NCI-H2196 treated with DMSO at 0.1 percent for 48 hours (cell line): ENCODE measurements around the gene UCHL3.

Source experiments
- DNase-seq: peaks from one replicate; lab custom pipeline; 2025; ENCODE audit not compliant: unreplicated experiment; lab: John Stamatoyannopoulos, UW

Gene UCHL3

DNA sequence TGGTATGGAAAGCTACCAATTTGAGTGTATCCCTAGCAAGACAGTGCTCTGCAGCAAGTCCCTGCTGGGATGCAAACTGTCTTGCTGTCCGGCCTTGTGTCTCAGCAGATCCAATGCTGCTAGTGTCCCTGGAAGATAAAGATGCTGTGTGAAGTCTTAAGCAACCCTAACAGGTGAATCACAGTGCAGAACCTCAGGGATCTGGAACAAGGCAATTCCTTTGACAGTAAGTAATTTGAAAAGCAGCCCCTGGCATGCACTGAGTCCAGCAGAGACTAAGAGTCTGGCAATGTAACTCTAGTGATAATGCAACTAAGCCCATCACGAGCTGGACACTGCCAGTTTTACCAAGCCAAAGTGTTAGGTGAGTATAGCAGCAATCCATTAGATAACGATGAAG lies 1.7 kb upstream of the UCHL3 start:
- DNase-seq = no peak

DNA sequence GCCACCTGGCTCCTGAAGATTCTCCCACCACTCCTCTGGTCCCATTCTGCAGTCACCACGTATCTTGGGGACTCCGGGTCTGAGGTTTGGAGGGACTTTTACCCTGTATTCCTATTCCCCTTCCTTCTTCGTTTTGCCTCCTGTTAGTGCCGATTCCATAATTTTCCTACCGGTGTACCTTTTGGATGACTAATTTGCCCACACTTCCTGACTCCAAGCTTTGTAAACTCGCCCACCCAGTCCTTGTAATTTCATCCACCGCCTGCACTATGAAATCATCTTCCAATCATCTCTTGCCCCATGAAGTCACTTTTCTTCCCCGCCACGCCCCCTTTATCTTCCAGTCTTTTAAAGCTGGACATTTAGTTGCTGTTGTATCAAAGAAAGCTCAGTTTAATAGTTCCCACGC lies 572 bp downstream of the UCHL3 start:
- no peak for DNase-seq

DNA sequence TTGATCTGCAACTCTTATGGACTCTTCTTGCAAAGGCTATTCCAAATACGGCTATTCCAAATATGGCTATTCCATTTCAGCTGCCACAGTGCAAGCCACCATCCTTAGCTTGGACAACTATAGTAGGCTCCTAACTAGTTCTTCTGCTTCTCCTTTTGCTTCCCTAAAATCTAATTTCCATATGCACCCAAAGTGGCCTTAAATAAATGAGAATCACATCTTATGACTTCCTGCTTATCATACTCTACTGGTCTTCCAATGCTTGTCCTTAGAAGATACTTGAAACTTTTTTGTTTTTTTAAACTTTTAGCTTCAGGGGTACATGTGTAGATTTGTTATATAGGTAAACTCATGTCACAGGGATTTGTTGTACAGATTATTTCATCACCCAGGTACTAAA lies 4.9 kb downstream of the UCHL3 start:
- DNase-seq = no peak

DNA sequence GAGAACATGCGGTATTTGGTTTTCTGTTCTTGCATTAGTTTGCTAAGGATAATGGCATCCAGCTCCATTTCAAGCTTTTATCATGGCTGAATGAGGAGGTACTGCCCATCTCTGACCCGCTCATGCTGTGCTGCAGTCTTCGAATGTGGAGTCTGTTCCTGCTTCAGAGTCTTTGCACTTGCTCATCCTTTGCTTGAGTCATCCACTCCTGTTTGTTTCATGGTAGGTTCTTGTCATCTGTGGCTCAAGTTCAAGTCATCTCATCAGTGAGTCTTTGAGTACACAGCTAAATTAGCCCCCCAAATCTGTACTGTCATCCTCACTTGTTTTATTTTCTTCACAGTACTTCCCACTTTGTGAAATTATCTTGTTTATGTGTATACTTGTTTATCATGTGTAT lies 5.4 kb downstream of the UCHL3 start:
- no peak for DNase-seq

DNA sequence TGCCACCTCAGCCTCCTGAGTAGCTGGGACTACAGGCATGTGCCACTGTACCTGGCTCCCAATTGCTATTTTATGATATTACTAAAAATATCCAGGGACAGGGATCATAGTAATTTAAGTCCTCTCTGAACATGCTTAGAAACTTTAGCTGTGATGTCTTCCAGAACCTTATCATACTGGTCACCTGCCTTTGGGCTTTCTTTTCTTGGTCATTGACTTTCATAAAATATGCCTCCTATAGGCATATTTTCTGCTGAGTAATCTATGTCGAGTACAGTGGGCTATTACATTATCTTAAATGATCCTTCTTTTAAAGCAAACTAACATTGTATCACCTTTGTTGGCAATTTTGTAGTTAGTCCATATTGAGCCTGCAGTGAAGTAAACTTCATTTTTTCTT lies 6.2 kb downstream of the UCHL3 start:
- DNase-seq = no peak

DNA sequence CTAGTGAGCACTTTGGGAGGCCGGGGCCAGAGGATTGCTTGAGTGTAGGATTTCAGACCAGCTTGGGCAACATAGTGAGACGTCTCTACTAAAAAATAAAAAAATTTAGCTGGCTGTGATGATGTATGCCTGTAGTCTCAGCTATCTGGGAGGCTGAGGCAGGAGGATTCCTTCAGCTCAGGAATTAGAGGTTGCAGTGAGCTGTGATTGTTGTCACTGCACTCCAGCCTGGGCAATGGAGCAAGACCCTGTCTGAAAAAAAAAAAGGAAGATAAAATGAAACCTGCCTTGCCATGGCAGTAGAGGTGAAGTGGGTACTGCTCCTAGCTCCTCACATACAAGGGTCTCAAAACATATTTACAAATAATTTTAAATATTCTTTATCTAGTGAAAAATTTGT lies 7.4 kb downstream of the UCHL3 start:
- DNase-seq = no peak

DNA sequence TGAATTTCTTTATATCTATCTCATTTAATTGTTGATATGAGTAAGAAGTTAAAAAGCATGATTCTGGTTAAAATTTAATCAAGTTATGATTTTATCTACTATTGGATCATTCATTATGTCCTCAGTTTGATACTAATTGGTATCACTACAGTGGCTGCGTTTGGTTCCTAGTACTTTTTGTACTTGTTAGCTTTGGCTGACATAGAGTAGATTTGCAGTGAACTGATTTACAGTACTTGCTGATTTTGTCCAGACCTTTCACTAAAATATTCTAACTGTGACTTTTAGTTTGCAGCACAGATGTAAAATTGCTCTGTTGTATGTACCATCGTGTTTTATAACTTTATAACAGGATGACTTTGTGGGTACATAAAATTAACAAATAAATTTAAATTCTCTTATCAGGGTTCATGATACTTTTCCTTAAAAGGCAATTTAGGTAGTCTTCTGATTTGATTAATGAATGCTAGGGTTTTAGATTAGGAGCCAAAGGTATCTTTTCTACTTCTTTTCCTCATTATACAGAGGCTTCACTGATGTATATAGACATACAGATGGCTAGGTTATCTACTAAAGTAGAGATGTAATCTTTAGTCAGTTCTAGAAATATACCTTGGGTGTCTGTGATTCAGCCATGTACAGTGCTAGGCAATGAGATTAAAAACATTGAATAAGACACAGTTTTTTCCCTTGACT lies 8.7 kb downstream of the UCHL3 start:
- no peak for DNase-seq

DNA sequence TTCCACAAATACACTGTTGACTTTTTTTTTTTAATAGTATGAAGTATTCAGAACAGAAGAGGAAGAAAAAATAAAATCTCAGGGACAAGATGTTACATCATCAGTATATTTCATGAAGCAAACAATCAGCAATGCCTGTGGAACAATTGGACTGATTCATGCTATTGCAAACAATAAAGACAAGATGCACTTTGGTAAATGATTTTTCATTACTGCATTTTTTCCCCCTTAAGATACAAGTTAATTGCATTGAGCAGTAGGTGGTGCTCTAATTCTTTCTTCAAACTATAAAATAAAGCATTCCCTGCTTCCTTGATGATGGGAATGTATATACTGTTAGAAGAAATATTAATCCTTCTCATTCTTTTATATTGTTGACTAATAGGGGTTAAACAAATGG lies 17.1 kb downstream of the UCHL3 start:
- DNase-seq = no peak

DNA sequence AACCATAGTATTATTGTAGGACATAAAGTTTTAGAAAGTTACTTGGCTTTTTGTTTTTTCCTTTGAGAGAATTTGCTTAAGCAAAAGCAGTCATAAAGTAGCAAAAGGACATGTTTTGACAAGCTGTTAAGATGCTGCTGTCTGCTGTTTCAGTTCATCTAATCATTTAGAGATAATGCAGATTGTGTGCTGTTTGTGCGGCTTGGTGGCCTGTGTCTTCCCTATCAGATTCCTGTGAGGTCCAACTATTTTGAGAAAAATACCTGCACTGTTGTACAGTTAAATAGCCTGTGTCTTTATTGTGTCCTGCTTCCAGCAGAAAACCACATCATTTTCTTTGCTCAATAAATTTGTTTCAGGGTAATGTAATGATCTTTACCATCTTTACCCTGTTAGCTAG lies 20.0 kb downstream of the UCHL3 start:
- DNase-seq = no peak

DNA sequence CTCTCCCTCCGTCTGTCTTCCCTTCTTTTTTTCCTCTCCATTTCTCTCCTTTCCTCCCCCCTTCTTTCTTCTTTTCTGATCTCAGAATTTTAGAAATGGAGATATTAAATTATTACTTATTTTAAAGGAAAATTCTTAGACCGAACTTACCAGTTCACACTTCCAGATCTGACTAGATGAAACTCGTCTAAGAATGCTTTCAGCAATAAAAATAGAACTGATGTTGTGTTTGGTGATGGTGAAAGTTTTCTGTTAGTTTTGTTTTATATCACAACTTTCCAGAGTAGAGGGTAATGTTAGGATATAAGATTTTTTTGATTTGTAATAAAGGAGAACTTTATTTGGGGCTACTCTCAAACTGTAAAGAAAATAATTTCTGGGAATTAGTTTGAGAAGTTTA lies 29.9 kb downstream of the UCHL3 start:
- DNase-seq = no peak

DNA sequence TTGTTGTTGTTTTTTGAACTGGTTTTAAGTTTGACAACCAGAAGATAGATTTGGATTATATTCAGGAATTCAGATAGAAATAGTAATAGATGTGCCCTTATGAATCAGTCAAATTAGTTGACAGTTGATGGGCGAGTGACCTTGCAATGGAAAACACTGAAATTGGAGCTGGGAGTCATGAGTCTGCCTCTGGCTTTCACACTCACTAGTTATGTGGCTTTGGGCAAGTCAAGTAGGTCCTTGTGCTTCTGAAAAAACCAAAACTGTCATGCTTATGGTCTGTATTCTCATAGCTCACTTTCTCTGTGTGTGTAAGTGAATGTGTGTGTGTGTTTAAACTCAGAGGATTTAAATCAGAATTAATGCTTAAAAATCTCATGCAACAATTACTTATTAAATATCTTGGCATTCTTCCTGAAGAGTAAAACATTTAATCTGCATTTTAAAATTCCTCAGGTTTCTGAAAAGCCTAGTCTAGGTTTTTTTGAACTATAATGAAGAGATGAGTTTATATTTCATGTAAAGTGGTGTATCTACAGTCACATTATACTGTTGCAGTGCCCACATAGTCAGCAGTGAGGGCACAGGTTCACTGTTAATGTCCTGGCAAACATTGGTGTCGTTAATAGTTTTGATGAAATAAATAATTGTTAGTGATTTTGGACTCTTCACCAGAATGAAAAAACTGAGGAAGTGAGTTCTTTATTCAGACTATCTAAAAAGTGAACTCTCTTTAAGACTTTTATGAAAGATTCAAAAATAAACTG lies 32.5 kb downstream of the UCHL3 start:
- DNase-seq = no peak

DNA sequence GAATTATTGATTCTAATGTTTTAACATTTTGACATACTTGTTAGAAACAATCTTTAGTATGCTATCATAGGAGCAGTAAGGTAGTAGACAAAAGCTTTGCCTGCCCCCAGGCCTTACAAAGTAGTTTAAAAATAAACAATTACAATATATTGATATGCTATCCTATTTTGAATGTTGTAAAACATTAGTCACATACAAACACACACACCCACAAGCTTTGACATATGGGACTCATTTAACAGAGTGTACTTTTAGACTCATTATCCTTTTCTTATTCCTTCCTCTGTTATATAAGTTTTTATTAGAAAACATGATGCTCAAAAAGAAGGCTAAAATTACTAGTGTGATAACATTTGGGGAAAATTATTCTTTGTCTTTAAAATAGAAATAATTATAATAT lies 33.5 kb downstream of the UCHL3 start:
- no peak for DNase-seq

DNA sequence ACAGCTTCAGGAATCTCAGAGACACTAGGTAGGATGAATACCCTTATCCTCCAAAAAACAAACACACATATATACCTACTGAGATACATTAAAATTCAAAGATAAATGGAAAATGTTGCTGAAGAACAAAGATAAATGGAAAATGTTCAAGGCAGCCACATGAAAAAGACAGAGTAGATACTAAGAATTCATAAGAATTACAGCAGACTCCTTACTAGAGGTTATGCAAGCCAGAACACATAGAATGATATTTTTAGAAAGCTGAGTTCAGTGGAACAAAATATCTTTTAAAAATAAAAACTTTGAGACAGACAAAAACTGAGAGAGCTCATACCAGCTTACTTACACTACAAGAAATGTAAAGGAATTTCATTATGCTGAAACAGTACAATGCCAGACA lies 35.6 kb downstream of the UCHL3 start:
- DNase-seq = no peak

DNA sequence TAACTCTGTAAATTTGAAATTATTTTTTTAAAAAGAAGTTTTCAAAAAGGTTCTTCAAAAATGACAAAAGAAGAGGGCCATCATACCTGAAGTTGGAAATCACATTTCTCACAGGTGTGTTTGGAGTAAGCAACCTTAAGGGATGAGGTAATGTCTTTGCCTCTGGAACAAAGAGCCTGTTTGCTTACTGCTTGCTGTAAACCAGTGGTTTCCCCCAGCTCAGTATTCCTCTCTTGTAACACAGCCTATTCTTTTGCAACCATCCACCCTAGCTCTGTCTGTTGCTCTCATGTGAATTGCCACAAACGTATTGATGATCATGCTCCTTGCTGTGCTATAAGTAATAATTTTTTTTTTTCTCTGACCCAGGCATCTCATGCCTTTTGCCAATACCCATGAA lies 38.1 kb downstream of the UCHL3 start:
- DNase-seq = peak; percentile 1

DNA sequence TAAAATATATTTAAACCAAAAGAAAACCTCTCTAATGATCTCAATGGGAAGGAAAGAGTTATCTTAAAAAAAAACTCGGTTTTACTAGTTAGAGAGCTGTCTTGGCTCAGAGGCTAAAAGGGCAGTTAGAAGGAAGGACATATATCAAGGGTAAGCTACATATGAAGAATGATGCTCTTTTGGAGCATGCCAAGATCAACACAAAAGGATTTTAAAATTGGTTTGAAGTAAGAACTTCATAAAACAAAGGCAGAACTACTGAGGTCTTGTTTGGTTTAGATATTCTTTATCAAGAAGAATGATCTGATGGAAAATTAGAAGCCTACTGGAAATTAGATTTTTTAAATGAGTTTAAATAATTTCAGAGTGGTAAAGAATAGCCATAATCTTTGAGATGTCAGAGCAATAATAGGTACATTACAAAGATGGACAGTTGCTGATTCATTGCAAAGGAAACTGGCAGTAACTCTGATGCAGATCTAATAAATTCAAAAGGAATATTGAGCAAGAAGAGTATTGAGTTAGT lies 47.1 kb downstream of the UCHL3 start:
- DNase-seq = no peak

DNA sequence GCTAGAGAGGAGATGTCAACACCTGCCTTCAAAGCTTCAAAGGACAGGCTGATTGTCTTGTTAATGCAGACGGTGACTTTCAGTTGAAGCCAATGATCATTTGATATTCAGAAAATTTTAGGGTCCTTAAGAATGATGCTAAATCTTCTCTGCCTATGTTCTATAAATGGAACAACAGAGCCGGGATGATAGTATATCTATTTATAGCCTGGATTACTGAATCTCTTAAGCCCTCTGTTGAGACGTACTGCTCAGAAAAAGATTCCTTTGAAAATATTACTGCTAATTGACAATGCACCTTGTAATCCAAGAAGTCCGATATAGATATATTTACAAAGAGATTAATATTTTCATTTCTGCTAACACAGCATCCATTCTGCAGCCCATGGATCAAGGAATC lies 50.8 kb downstream of the UCHL3 start:
- DNase-seq = no peak

DNA sequence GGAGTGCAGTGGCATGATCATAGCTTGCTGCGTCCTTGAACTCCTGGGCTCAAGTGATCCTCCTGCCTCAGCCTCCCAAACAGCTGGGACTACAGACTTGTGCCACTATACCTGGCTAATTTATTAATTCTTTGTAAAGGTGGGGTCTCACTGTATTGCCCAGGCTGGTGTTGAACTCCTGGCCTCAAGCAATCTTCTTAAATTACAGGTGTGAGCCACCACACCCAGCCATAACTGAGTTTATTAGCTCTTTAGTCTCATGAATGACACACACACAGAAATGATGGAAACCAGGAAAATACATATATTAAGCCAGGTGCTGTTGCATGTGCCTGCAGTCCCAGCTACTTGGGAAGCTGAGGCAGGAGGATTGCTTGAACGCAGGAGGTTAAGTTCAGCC lies 53.4 kb downstream of the UCHL3 start:
- no peak for DNase-seq

DNA sequence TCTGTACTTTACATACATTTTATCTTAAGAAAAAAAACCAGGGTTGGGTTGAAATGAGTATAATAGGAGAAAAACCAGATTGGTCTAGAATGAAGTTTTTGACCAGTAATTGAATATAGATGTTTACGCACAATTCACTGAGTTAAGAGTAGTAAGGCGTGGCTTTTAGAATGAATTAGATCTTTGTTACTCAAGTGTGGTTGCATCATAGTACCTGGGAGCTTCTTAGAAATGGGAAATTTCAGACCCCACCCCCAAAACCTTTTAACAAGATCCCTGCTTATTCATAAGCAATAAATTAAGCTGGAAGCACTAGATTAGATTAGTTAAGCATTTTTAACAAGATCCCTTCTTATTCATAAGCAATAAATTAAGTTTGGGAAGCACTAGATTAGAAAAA lies 57.9 kb downstream of the UCHL3 start:
- DNase-seq = no peak

DNA sequence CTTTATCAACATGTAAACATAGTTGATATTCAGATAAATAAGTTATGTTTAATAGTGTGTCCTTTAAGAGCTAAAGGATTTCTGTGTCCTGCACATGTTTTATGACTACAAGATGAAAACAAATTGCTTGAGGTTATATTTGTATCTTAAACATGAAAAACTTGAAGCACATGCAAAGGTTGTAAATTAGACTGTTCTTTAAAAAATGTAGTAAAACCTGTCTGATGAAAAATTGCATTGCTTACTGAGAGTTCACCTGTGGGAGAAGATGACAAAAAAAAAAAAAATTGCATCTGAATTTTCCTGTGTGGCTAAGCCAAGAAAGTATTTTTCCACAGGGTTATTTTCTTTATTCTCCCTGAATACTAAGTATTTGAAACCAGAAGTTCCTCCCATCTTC lies 60.9 kb downstream of the UCHL3 start:
- DNase-seq = no peak

DNA sequence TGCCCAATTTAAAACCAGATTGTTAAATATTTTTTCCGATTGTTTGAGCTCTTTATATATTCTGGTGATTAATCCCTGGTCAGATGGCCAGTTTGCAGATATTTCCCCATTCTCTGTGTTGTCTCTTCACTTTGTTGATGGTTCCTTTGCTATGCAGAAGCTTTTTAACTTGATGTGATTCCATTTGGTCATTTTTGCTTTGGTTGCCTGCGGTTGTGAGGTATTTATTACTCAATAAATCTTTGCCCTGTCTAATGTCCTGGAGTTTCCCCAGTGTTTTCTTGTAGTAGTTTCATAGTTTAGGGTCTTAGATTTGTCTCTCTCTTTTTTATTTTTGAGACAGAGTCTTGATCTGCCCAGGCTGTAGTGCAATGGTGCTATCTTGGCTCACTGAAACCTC lies 62.8 kb downstream of the UCHL3 start:
- no peak for DNase-seq

DNA sequence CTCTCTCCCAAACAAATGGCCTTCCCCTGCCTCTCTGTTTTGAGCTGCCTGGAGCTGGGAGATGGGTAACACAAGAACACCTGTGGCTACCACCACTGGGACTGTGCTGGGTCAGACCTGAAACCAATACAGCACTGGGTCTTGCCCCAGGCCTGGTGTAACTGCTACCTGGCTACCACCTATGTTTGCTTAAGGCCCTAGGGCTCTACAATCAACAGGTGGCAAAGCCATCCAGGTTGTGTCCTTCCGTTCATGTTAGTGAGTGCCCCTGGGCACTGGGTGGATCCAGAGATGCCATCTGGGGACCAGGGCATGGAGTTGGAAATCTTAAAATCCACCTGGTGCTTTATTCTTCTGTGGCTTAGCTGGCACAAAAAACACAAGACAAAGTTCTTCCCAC lies 67.6 kb downstream of the UCHL3 start:
- DNase-seq = no peak

DNA sequence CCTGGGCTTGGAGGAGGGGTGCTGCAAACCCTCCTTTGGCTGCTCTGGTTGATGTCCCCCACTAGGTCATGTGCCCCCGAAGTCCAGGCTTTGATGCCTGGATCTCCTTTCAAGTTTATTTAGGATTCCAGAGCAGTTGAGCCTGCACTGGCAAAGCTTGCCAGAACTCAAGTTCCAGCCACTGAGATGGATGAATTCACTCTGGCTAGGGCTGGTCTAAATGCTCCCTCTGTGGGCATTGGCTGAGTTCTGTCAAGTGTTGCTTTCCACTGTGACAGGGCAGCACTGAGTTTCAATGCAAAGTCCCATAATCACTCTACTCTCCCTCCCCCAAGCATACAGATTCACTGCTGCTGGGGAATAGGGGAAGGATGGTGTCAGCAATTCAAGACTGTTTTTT lies 68.7 kb downstream of the UCHL3 start:
- DNase-seq = no peak

DNA sequence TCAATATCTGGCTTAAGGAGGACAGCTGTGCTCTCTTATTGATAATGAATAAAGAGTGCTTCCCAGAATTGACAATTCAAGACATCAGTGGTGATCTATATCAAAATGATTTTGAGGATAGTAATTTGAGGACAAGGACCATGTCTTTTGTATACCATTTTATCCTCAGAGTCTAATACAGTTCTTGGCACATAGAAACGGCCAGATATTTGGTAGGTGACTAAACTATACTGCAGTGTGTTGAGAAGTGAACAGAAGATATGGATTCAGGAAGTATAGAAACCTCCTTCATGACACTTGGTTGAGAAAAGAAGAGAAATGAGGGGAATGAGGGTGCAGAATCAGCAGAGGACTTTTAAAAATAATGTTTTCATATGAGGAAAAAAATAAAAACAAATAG lies 70.4 kb downstream of the UCHL3 start:
- DNase-seq = no peak
